A673 (cell line): ENCODE measurements around the gene CHD9. TPM values are rescaled to one million over a fixed set of nuclear protein-coding genes. Genes with fewer than 3 reads are reported as not detected.

Experiments used
- BruUV-seq: library from RNA; stranded (reverse); fragments of 400-500 nt; replicated peaks from 2 replicates; lab custom pipeline; 2021; lab: Mats Ljungman, UMichigan
- CTCF ChIA-PET: fragments of 300-600 bp; sonication (Branson Sonifier 250); formaldehyde crosslinking; loops from one replicate; lab custom pipeline; 2022; ENCODE audit warnings: antibody characterized with exemption; lab: Charles Lee
- POLR2A ChIA-PET: fragments of 300-600 bp; sonication (Branson Sonifier 250); formaldehyde crosslinking; loops from one replicate; lab custom pipeline; 2022; ENCODE audit warnings: antibody characterized with exemption; ENCODE audit not compliant: low non-redundant PET; lab: Charles Lee
- DNase-seq: peaks from one replicate; pipeline ENCODE4 v3.0.0-alpha.2; 2015; ENCODE audit warnings: low spot score
- H3K27ac ChIP-seq: fragments of 200-600 bp; sonication (generic); 2 replicates; pipeline ENCODE4 v1.5.1; 2016; ENCODE audit warnings: mixed run types, low read depth, mild to moderate bottlenecking, mixed read lengths, antibody characterized with exemption, low read length; ENCODE audit not compliant: poor library complexity, severe bottlenecking
- H3K27me3 ChIP-seq: fragments of 200-600 bp; sonication (generic); replicated peaks from 2 replicates; pipeline ENCODE4 v1.6.1; 2017; ENCODE audit warnings: mixed run types, low read depth, mild to moderate bottlenecking, mixed read lengths, antibody characterized with exemption, low read length; ENCODE audit not compliant: insufficient read depth, poor library complexity
- H3K36me3 ChIP-seq: fragments of 200-600 bp; sonication (generic); 2 replicates; pipeline ENCODE4 v1.6.1; 2016; ENCODE audit warnings: mixed run types, mild to moderate bottlenecking, mixed read lengths, antibody characterized with exemption, low read length; ENCODE audit not compliant: insufficient read depth, poor library complexity, severe bottlenecking
- H3K4me1 ChIP-seq: fragments of 200-600 bp; sonication (generic); 2 replicates; pipeline ENCODE4 v1.6.1; 2017; ENCODE audit warnings: mixed run types, mild to moderate bottlenecking, mixed read lengths, antibody characterized with exemption, low read length; ENCODE audit not compliant: insufficient read depth, poor library complexity, severe bottlenecking
- H3K4me3 ChIP-seq: fragments of 200-600 bp; sonication (generic); 2 replicates; pipeline ENCODE4 v1.5.1; 2016; ENCODE audit warnings: low read depth, mixed run types, mild to moderate bottlenecking, mixed read lengths, low read length; ENCODE audit not compliant: poor library complexity, severe bottlenecking
- H3K9me3 ChIP-seq: fragments of 200-600 bp; sonication (generic); 2 replicates; pipeline ENCODE4 v1.6.1; 2016; ENCODE audit warnings: mixed run types, low read depth, mild to moderate bottlenecking, mixed read lengths, antibody characterized with exemption, low read length; ENCODE audit not compliant: poor library complexity, severe bottlenecking
- CTCF ChIP-seq: fragments of 300-800, 200-600 bp; sonication (generic); conservative IDR thresholded peaks from 2 replicates; pipeline ENCODE4 v1.5.1; 2017; ENCODE audit warnings: low read depth, mild to moderate bottlenecking, antibody characterized with exemption, low read length, moderate library complexity, mixed read lengths
- EZH2 ChIP-seq: fragments of 200-600 bp; sonication (generic); IDR thresholded peaks from 2 replicates; pipeline ENCODE4 v1.6.1; 2017; ENCODE audit warnings: borderline replicate concordance, low read depth, mild to moderate bottlenecking, mixed read lengths, antibody characterized with exemption, low read length; ENCODE audit not compliant: poor library complexity, severe bottlenecking
- intact Hi-C: fragments of 100-400 bp; cut with micrococcal nuclease; formaldehyde crosslinking; loops from one replicate; pipeline ENCODE4 v1.10.0; 2022; ENCODE audit not compliant: unreplicated experiment
- total RNA-seq: library from RNA; stranded (reverse); gene quantifications from 2 replicates; pipeline ENCODE4 v1.2.3, GENCODE V29; 2021

CHD9 gene
- total RNA-seq, 1 experiment from 2014 or later, result 76.8 TPM

- intact Hi-C loops, result no loop called here
- Histone ChIP-seq H3K36me3 (peaks cover 6% of the 10 kb centered on the region), H3K4me1 (peaks cover 43% of the 10 kb centered on the region), H3K9me3 (peaks cover 13% of the 10 kb centered on the region), H3K4me3 (no peak overlapping the region), H3K27ac (peak overlapping the region; percentile 72), H3K27me3 (no peaks in the 10 kb centered on the region)
- CTCF ChIA-PET, result no interaction called here
- TF ChIP-seq CTCF (no peak), EZH2 (no peak)
- POLR2A ChIA-PET, result no interaction called here
- no TSS peak for BruUV-seq
- no peak for DNase-seq
These were observed 23.5 kb downstream of the CHD9 start for GRCh38 chr16:53078247-53078646.

GRCh38 chr16:53078765-53079485 is 24.1 kb downstream of the CHD9 start:
- POLR2A ChIA-PET, result no interaction called here
- CTCF ChIA-PET, result no interaction called here
- TF ChIP-seq EZH2 (no peak), CTCF (no peak)

GRCh38 chr16:53080345-53081031 is 25.7 kb downstream of the CHD9 start:
- intact Hi-C loops, result no loop called here
- BruUV-seq, result no TSS peak
- peaks cover 5% of the 10 kb centered on the region for H3K36me3 ChIP-seq
- CTCF ChIA-PET, result no interaction called here
- peaks cover 65% of the 10 kb centered on the region for H3K4me1 ChIP-seq
- no peak for TF ChIP-seq EZH2
- no peak for TF ChIP-seq CTCF
- peaks cover 6% of the 10 kb centered on the region for H3K9me3 ChIP-seq
- DNase-seq, result peak; percentile 87
- H3K4me3 ChIP-seq, result no peak overlapping the region
- POLR2A ChIA-PET, result interaction anchor here (1.2 kb wide), 1 partner anchor 10 kb away, joined by 5 read pairs; no protein-coding TSS in a partner anchor
- peak overlapping the region; percentile 72 for H3K27ac ChIP-seq
- no peaks in the 10 kb centered on the region for H3K27me3 ChIP-seq

More at GRCh38 chr16:53078765-53079485, 24.1 kb downstream of the CHD9 start:
- no peak overlapping the region for H3K4me3 ChIP-seq
- no peak for DNase-seq
- peaks cover 13% of the 10 kb centered on the region for H3K9me3 ChIP-seq
- H3K27ac ChIP-seq, result peak overlapping the region; percentile 72
- peaks cover 6% of the 10 kb centered on the region for H3K36me3 ChIP-seq
- H3K27me3 ChIP-seq, result no peaks in the 10 kb centered on the region
- intact Hi-C loops, result no loop called here
- BruUV-seq, result no TSS peak
- peaks cover 50% of the 10 kb centered on the region for H3K4me1 ChIP-seq
